AG09309 (cell line): ENCODE results near the gene FRMD4A.

Source experiments
- DNase-seq: peaks from one replicate; pipeline ENCODE4 v3.0.0-alpha.2; 2010; ENCODE audit warnings: low read depth
- H3K4me3 ChIP-seq: 2 replicates; pipeline ENCODE4 v1.5.1; 2011; ENCODE audit warnings: mild to moderate bottlenecking, low read depth, low read length, moderate library complexity; ENCODE audit not compliant: control insufficient read depth
- CTCF ChIP-seq: IDR thresholded peaks from 2 replicates; pipeline ENCODE4 v1.5.1; 2011; ENCODE audit warnings: mild to moderate bottlenecking, low read depth, low read length, inconsistent platforms; ENCODE audit not compliant: insufficient read depth, control insufficient read depth; ENCODE audit errors: missing control alignments

Gene FRMD4A

GRCh38 chr10:14025283-14026189, 305.2 kb downstream of the FRMD4A start:
- no peak for DNase-seq
- no peak for TF ChIP-seq CTCF
- H3K4me3 ChIP-seq = no peak overlapping the region

GRCh38 chr10:14024329-14025202, 306.2 kb downstream of the FRMD4A start:
- no peak for TF ChIP-seq CTCF
- no peak overlapping the region for H3K4me3 ChIP-seq
- no peak for DNase-seq

GRCh38 chr10:14023673-14024328, 306.9 kb downstream of the FRMD4A start:
- H3K4me3 ChIP-seq = no peak overlapping the region
- no peak for TF ChIP-seq CTCF
- no peak for DNase-seq

- no peak for DNase-seq
- H3K4me3 ChIP-seq = no peak overlapping the region
- TF ChIP-seq CTCF = no peak
Measured at GRCh38 chr10:14022954-14023672, 307.6 kb downstream of the FRMD4A start.

- H3K4me3 ChIP-seq = no peak overlapping the region
- no peak for DNase-seq
- no peak for TF ChIP-seq CTCF
Measured at GRCh38 chr10:14022052-14022451, 308.7 kb downstream of the FRMD4A start.

- DNase-seq = no peak
- H3K4me3 ChIP-seq = no peak overlapping the region
- no peak for TF ChIP-seq CTCF
Measured at GRCh38 chr10:14020037-14020664, 310.6 kb downstream of the FRMD4A start.
